HepG2 (cell line): Measurements from ENCODE around the gene ENGASE. TPM values are rescaled to one million over a fixed set of nuclear protein-coding genes. Genes with fewer than 3 reads are reported as not detected.

Source experiments
- AKAP8 ChIP-seq: sonication (generic); formaldehyde crosslinking; IDR thresholded peaks from 2 replicates; pipeline ENCODE4 v1.5.1; 2020; ENCODE audit warnings: mild to moderate bottlenecking, missing genetic modification reagents
- ISX ChIP-seq: sonication (generic); formaldehyde crosslinking; conservative IDR thresholded peaks from 2 replicates; pipeline ENCODE4 v1.5.0; 2020; ENCODE audit warnings: missing genetic modification reagents
- LCORL ChIP-seq, 2 experiments: fragments of 450-650 bp in 1 of 2; sonication (generic) in 1 of 2; formaldehyde crosslinking in 1 of 2; IDR thresholded peaks; 2 replicates each; pipeline versions ENCODE4 v1.5.0 to v1.6.1; 2017 to 2020; ENCODE audit warnings: antibody characterized with exemption in 1 of 2, missing genetic modification reagents in 1 of 2
- MEIS1 ChIP-seq: sonication (generic); formaldehyde crosslinking; IDR thresholded peaks from 2 replicates; pipeline ENCODE4 v1.9.0; 2021; ENCODE audit warnings: mild to moderate bottlenecking, missing genetic modification reagents, moderate library complexity, borderline replicate concordance
- NR2F1 ChIP-seq, 2 experiments: fragments of 450-650 bp in 1 of 2; formaldehyde crosslinking in 1 of 2; IDR thresholded peaks; 2 replicates each; pipeline versions ENCODE4 v1.5.0 to v1.6.1; 2016 to 2020; ENCODE audit warnings: mild to moderate bottlenecking in 1 of 2, missing compliant biosample characterization in 1 of 2, missing genetic modification reagents in 1 of 2, moderate library complexity in 1 of 2
- NR2F2 ChIP-seq: IDR thresholded peaks from 2 replicates; pipeline ENCODE4 v1.6.1; 2012; ENCODE audit warnings: low read depth, inconsistent platforms, borderline replicate concordance
- RBM39 ChIP-seq: fragments of 200-400 bp; formaldehyde crosslinking; IDR thresholded peaks from one replicate; pipeline ENCODE4 v1.6.1; 2018; ENCODE audit warnings: antibody characterized with exemption, mild to moderate bottlenecking, low read depth, low read length; ENCODE audit not compliant: poor library complexity, severe bottlenecking
- SIX4 ChIP-seq: sonication (generic); formaldehyde crosslinking; IDR thresholded peaks from 2 replicates; pipeline ENCODE4 v1.4.0; 2020; ENCODE audit warnings: missing genetic modification reagents
- SMAD1 ChIP-seq: sonication (generic); formaldehyde crosslinking; IDR thresholded peaks from 2 replicates; pipeline ENCODE4 v1.4.0; 2020; ENCODE audit warnings: missing genetic modification reagents, low read depth, mild to moderate bottlenecking, borderline replicate concordance
- SP1 ChIP-seq, 2 experiments: fragments of 450-650 bp in 1 of 2; sonication (generic) in 1 of 2; formaldehyde crosslinking in 1 of 2; IDR thresholded peaks; 2 replicates each; pipeline versions ENCODE4 v1.4.0 to v1.6.1; 2016 to 2020; ENCODE audit warnings: missing genetic modification reagents in 1 of 2
- STAG1 ChIP-seq: sonication (generic); formaldehyde crosslinking; IDR thresholded peaks from 2 replicates; pipeline ENCODE4 v1.4.0; 2020; ENCODE audit warnings: missing genetic modification reagents
- ZBTB20 ChIP-seq: sonication (generic); formaldehyde crosslinking; IDR thresholded peaks from 2 replicates; pipeline ENCODE4 v1.8.1; 2023; ENCODE audit warnings: missing genetic modification reagents, low read depth, mild to moderate bottlenecking, borderline replicate concordance
- ZBTB25 ChIP-seq: IDR thresholded peaks from 2 replicates; pipeline ENCODE4 v1.6.1; 2018; ENCODE audit warnings: missing genetic modification reagents
- ZFP36 ChIP-seq: fragments of 150-350 bp; IDR thresholded peaks from 2 replicates; pipeline ENCODE4 v1.6.1; 2018; ENCODE audit warnings: borderline replicate concordance, low read length, low read depth; ENCODE audit not compliant: partially characterized antibody
- ZFP36L1 ChIP-seq: sonication (generic); formaldehyde crosslinking; IDR thresholded peaks from 2 replicates; pipeline ENCODE4 v1.8.0; 2022; ENCODE audit warnings: mild to moderate bottlenecking, missing genetic modification reagents, moderate library complexity
- ZNF160 ChIP-seq: sonication (generic); formaldehyde crosslinking; IDR thresholded peaks from 2 replicates; pipeline ENCODE4 v1.8.0; 2022; ENCODE audit warnings: mild to moderate bottlenecking, inconsistent platforms, missing genetic modification reagents
- ZNF20 ChIP-seq: sonication (generic); formaldehyde crosslinking; IDR thresholded peaks from 2 replicates; pipeline ENCODE4 v1.4.0; 2020; ENCODE audit warnings: mild to moderate bottlenecking, moderate library complexity, missing genetic modification reagents
- ZNF446 ChIP-seq: sonication (generic); formaldehyde crosslinking; IDR thresholded peaks from 2 replicates; pipeline ENCODE4 v1.5.0; 2020; ENCODE audit warnings: mild to moderate bottlenecking, missing genetic modification reagents
- ZNF503 ChIP-seq: sonication (generic); formaldehyde crosslinking; IDR thresholded peaks from 2 replicates; pipeline ENCODE4 v1.4.0; 2020; ENCODE audit warnings: missing genetic modification reagents
- ZNF543 ChIP-seq: sonication (generic); formaldehyde crosslinking; IDR thresholded peaks from 2 replicates; pipeline ENCODE4 v1.4.0; 2020; ENCODE audit warnings: mild to moderate bottlenecking, missing genetic modification reagents
- ZNF605 ChIP-seq: sonication (generic); formaldehyde crosslinking; IDR thresholded peaks from 2 replicates; pipeline ENCODE4 v1.8.0; 2022; ENCODE audit warnings: mild to moderate bottlenecking, missing genetic modification reagents
- ZNF616 ChIP-seq: sonication (generic); formaldehyde crosslinking; IDR thresholded peaks from 2 replicates; pipeline ENCODE4 v1.5.0; 2020; ENCODE audit warnings: low read depth, mild to moderate bottlenecking, missing genetic modification reagents
- ZNF691 ChIP-seq: sonication (generic); formaldehyde crosslinking; IDR thresholded peaks from 2 replicates; pipeline ENCODE4 v1.4.0; 2020; ENCODE audit warnings: missing genetic modification reagents, low read depth, mild to moderate bottlenecking, borderline replicate concordance
- ZNF713 ChIP-seq: sonication (generic); formaldehyde crosslinking; IDR thresholded peaks from 2 replicates; pipeline ENCODE4 v1.4.0; 2020; ENCODE audit warnings: mild to moderate bottlenecking, missing genetic modification reagents
- ZNF775 ChIP-seq: sonication (generic); formaldehyde crosslinking; IDR thresholded peaks from 2 replicates; pipeline ENCODE4 v1.4.0; 2020; ENCODE audit warnings: missing genetic modification reagents, mild to moderate bottlenecking, moderate library complexity, borderline replicate concordance
- polyA plus RNA-seq, 8 experiments: library from polyadenylated mRNA; depleted of rRNA in 3 of 8; stranded (reverse) in 7 of 8; unstranded in 1 of 8; fragments of >200 nt; fragmentation: Illumina TruSeq in 4 of 8; extraction: Trizol in 4 of 8; gene quantifications; 2 replicates each; pipeline versions ENCODE4 v1.2.1 to v1.2.3, GENCODE V29; 2011 to 2016; ENCODE audit warnings: low read depth in 4 of 8, missing spikeins in 1 of 8, mixed read lengths in 1 of 8; ENCODE audit not compliant: insufficient read depth in 1 of 8
- total RNA-seq, 5 experiments: library from RNA; depleted of rRNA; stranded (reverse); fragments of >200 nt; fragmentation: Illumina TruSeq; extraction: Trizol; gene quantifications; 2 replicates each; pipeline ENCODE4 v1.2.3, GENCODE V29; 2016; ENCODE audit warnings: low read depth in 1 of 5

The ENGASE gene
- total and polyA plus RNA-seq, 2 of the 13 experiments (the other 11 are each of a cell fraction or from before 2014, with no cell fraction given): 10.6 to 18.1 TPM

GRCh38 chr17:79026376-79027273 is 48.0 kb upstream of the ENGASE start (continued):
- no peak for TF ChIP-seq ZNF446 (CRISPR knock-in tag)
- TF ChIP-seq AKAP8 (CRISPR knock-in tag): no peak; the same call in 1 of the 2 replicates
- TF ChIP-seq ZFP36L1: peak; percentile 77; the same call in 1 of the 2 replicates
- no peak for TF ChIP-seq ZFP36
- TF ChIP-seq ZNF20 (CRISPR knock-in tag): no peak
- no peak for TF ChIP-seq SMAD1
- 0 out of 2 replicates have a peak, but pooled peaks have one; percentile 30 for TF ChIP-seq NR2F2
- TF ChIP-seq ZNF616 (CRISPR knock-in tag): no peak
- no peak for TF ChIP-seq SP1 (IDR thresholded peaks at IDR 0.05)
- TF ChIP-seq SP1 (CRISPR knock-in tag; IDR thresholded peaks at IDR 0.05): peak; percentile 16; the same call in 1 of the 2 replicates
- TF ChIP-seq ZBTB20: peak; percentile 42
- TF ChIP-seq SIX4 (CRISPR knock-in tag): no peak
- TF ChIP-seq ZNF160 (CRISPR knock-in tag): no peak
- TF ChIP-seq ZNF543: no peak
- TF ChIP-seq ZNF605: no peak
- TF ChIP-seq LCORL (IDR thresholded peaks at IDR 0.05): peak; percentile 93
- peak; percentile 100 for TF ChIP-seq LCORL (CRISPR knock-in tag; IDR thresholded peaks at IDR 0.05)
- TF ChIP-seq ZBTB25 (CRISPR knock-in tag): no peak
- 0 out of 2 replicates have a peak, but pooled peaks have one; percentile 45 for TF ChIP-seq ZNF775 (CRISPR knock-in tag)
- TF ChIP-seq STAG1 (CRISPR knock-in tag): no peak
- 0 out of 2 replicates have a peak, but pooled peaks have one; percentile 28 for TF ChIP-seq MEIS1
- TF ChIP-seq ZNF691 (CRISPR knock-in tag): peak; percentile 45; the same call in 1 of the 2 replicates
- 0 out of 2 replicates have a peak, but pooled peaks have one; percentile 27 for TF ChIP-seq ZNF713 (CRISPR knock-in tag)
- no peak for TF ChIP-seq RBM39
- TF ChIP-seq ISX (CRISPR knock-in tag): no peak
- no peak for TF ChIP-seq ZNF503 (CRISPR knock-in tag)
- TF ChIP-seq NR2F1 (CRISPR knock-in tag; IDR thresholded peaks at IDR 0.05): no peak
